NCI-H1417 treated with DMSO at 0.1 percent for 48 hours (cell line): Measurements from ENCODE around the gene METTL1.
"Not testable (repeated sequence)": the region's sequence is repeated elsewhere in the genome, so short reads cannot be mapped to it uniquely, and the experiment has no call there.

Source experiments
- DNase-seq: peaks from one replicate; lab custom pipeline; 2025; lab: John Stamatoyannopoulos, UW

The METTL1 gene

DNA sequence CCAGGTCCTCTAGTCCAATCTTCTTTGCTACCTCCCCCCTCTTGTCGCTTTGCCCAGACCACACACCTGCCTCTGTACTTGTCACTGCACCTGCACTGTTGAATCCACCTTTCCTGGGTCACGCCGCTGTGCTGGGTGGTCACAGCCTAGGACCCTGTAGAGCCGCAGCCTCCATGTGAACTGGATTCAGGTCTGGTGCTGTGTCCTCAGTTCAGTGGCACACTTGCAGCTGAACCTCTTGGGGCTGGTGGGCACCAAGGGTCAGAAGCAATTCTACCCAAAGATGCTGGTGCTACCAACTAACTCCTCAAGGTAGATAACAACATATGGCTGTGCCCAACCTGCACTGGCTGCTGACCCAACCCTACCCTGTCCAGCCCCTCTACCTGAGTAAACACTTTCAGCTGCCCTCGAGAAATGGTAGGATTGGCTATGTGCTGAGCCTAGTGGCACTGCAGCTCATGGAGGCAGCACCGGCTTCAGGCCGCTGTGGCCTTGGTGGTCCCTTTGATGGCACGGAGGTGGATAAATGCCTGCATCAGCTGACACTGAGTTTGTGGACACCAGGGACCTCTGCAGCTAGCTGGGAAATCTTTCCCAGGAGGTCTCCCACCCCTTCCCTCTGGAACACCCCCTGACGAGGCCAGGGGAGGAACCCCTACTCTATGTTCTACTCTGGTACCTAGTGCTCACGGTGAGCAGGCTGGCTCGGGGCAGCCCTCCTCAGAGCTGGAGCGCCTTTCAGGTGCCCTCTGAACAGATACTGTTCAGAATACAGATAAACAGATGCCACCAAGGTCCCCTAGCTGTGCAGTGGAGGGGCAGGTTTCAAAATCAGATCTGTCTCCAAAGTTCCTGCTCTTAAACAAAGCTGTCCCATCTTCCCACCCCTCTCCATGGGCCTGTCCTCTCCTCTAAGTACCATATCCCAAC lies 47.6 kb downstream of the METTL1 start:
- DNase-seq = no peak

DNA sequence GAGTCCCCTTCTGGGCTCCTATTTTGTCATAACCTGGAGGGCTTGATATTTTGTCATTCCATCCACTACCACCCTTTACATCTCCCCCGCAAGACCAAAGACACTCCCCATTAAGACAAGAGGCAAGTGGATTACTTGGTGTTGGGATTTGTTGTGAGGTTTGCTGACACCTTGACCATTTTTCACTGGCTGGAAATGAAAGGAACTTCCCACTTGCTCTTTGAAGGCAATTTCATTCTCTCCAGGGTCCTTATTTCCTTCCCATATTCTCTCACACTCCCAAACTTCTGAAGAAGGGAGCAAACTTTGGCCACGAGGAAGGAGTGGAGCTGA lies 48.3 kb downstream of the METTL1 start:
- DNase-seq = no peak

DNA sequence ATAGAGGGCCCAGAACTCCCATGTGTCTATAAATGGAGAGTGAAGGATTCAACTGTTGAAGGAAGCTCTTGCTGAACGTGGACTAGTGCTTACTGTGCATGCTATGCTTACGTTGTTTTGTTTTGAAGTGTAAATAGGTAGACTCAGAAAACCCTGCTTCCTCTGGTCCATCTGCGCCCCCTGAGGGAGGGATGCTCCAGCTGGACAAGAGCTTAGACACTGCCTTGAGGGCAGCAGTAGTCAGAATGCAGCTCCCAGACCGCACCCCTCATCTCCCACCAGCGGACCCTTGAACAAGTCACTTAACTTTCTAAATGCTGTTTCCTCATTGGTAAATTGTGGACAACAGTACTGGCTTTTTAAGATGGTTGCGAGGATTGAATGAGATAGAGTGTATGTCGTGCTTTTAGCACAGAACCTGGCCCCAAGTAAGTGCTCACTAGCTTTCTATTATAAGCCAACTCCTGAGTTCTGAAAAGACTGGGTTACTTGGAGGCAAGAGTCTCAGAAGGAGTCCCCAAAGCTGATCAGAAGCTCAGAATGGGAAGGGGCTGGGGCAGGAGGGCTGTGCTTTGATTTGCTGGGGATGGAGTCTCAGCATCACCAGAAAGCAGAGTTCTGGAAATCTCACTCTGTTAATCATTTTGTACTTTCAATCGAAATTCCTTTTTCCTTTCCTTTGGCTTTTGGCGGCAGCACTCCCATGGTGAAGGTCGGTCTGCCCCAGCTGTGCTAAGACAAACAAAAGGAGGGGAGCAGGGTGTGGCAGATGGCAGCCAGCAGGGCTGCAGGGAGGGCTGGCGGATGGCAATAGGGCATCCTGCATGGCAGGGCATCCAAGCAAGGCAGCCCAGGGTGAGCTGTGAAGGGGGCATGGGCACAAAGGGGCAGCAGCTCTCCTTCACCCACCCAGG lies 48.9 kb downstream of the METTL1 start:
- DNase-seq = no peak

DNA sequence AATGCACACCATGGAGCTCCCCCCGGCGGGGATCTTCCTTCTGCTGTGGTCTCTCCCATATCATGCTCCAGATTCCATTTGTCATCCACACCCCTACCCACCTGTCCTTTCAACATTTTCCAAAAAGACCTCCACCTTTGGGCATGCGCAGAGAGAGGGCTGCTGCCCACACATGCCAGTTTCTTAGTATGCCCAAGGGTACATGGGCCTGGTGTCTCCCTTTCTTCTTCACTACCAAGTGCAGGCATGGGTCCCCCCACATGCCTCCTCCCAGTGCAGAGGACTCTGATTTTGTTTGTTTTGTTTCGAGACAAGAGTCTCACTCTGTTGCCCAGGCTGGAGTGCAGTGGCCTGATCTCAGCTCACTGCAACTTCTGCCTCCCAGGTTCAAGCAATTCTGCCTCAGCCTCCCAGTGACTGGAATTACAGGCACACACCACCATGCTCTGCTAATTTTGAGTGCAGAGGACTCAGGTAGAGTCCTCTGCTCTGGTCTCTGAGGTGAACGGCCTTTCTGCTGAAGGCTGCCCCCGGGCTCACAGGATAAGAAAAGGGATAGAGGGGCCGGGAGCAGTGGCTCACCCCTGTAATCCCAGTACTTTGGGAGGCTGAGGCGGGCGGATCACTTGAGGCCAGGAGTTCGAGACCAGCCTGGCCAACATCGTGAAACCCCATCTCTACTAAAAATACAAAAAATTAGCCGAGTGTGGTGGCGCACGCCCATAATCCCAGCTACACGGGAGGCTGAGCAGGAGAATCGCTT lies 49.9 kb downstream of the METTL1 start:
- DNase-seq = not testable (repeated sequence)

DNA sequence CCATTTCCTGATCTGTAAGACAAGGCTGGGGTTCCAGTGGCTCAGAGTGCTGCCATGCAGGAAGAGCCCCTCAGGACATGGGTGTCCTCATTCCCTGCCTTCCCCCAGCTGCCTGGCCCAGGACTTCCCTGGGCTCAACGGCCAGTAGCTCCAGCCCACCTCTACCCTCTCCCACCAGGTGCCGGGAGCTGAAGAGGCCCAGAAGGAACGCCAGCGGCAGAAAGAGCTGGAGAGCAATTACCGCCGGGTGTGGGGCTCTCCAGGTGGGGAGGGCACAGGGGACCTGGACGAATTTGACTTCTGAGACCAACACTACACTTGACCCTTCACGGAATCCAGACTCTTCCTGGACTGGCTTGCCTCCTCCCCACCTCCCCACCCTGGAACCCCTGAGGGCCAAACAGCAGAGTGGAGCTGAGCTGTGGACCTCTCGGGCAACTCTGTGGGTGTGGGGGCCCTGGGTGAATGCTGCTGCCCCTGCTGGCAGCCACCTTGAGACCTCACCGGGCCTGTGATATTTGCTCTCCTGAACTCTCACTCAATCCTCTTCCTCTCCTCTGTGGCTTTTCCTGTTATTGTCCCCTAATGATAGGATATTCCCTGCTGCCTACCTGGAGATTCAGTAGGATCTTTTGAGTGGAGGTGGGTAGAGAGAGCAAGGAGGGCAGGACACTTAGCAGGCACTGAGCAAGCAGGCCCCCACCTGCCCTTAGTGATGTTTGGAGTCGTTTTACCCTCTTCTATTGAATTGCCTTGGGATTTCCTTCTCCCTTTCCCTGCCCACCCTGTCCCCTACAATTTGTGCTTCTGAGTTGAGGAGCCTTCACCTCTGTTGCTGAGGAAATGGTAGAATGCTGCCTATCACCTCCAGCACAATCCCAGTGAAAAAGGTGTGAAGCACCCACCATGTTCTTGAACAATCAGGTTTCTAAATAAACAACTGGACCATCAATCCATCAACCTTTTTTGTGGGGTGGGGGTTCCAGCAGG lies 51.0 kb downstream of the METTL1 start:
- DNase-seq = no peak

DNA sequence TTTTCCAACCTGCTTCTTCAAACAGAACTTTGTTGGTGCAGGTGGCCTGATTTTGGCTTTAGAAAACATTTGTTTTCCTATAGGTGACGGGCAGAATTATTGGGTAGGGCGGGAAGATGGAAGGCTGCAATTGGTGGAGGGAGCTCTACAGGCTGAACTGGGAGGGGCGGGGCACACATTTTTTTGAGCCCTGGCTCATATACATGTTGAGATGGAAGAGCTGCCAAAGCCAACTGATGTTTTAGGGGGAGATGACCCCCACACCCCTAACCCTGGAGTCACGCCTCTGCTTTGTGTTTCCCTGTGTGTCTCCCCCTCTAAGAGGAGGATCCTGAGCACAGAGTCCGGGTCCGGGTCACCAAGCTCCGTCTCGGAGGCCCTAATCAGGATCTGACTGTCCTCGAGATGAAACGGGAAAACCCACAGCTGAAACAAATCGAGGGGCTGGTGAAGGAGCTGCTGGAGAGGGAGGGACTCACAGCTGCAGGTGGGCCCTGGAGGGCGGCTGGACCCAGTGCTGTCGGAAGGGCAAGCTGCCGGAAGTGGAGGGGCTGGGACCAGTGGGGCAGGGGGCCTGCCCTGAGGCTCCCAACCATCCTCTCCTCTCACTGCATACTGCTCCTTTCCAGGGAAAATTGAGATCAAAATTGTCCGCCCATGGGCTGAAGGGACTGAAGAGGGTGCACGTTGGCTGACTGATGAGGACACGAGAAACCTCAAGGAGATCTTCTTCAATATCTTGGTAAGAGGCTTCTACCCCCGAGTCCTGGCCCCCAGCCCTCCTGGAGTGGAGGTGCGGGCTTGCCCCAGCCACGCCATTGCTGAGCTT lies 51.9 kb downstream of the METTL1 start:
- DNase-seq = no peak

DNA sequence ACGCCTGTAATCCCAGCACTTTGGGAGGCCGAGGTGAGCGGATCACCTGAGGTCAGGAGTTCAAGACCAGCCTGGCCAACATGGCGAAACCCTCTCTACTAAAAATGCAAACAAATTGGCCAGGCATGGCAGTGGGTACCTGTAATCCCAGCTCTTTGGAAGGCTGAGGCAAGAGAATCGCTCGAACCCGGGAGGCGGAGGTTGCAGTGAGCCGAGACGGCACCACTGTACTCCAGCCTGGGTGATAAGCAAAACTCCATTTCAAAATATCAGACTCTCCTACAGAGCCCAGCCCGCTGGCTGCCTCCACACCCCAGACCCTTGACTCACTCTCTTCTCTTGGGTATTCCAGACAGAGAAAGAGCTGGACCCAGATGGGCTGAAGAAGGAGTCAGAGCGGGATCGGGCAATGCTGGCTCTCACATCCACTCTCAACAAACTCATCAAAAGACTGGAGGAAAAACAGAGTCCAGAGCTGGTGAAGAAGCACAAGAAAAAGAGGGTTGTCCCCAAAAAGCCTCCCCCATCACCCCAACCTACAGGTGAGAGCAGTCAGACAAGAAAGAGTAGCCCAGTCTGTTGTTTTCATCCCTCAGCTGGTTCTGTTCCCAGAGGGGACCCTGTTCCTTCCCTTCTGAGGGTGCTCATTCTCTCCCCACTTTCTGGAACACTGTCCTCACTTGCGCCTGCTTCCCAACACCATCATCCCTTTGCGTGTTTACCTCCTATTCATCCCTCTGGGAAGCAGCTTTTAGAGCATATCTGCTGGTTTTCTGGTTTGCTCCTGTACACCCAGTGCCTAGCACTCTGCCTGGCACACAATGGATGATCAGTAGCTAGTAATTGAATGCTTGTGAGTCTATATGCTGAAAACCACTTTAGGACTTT lies 53.0 kb downstream of the METTL1 start:
- DNase-seq = no peak
